GM20000 (cell line): ENCODE results near the gene PRAMEF12.
"Not testable (repeated sequence)": the region's sequence is repeated elsewhere in the genome, so short reads cannot be mapped to it uniquely, and the experiment has no call there.

Experiments used
- DNase-seq: peaks from one replicate; pipeline ENCODE4 v3.0.0; 2012; ENCODE audit warnings: low spot score
- TF ChIP-seq, protein P1 (sequence below): IDR thresholded peaks from 2 replicates; pipeline ENCODE4 v1.5.1; 2012; ENCODE audit warnings: mild to moderate bottlenecking, control low read depth; ENCODE audit errors: extremely low read depth, missing control alignments

PRAMEF12 gene

DNA sequence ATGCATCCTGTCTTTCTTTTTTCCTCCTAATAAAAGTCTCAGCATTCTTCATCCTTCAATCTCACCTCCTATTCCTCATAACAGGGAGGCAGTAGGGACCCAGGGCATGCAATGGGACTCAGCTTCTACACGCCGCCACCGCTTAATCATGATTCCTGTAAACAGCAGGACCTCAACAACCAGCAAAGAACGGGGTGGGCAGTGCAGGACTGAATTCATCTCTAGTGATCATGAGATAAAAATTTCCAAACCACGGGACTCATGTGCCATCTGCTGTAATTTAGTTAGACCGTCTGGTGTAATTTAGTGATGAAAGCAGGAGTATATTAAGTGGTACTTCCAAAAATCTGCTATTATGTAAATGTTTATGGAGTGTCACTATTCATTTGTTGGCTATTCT, 5.4 kb downstream of the PRAMEF12 start:
- TF ChIP-seq, protein P1, sequence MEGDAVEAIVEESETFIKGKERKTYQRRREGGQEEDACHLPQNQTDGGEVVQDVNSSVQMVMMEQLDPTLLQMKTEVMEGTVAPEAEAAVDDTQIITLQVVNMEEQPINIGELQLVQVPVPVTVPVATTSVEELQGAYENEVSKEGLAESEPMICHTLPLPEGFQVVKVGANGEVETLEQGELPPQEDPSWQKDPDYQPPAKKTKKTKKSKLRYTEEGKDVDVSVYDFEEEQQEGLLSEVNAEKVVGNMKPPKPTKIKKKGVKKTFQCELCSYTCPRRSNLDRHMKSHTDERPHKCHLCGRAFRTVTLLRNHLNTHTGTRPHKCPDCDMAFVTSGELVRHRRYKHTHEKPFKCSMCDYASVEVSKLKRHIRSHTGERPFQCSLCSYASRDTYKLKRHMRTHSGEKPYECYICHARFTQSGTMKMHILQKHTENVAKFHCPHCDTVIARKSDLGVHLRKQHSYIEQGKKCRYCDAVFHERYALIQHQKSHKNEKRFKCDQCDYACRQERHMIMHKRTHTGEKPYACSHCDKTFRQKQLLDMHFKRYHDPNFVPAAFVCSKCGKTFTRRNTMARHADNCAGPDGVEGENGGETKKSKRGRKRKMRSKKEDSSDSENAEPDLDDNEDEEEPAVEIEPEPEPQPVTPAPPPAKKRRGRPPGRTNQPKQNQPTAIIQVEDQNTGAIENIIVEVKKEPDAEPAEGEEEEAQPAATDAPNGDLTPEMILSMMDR: no peak
- no peak for DNase-seq

DNA sequence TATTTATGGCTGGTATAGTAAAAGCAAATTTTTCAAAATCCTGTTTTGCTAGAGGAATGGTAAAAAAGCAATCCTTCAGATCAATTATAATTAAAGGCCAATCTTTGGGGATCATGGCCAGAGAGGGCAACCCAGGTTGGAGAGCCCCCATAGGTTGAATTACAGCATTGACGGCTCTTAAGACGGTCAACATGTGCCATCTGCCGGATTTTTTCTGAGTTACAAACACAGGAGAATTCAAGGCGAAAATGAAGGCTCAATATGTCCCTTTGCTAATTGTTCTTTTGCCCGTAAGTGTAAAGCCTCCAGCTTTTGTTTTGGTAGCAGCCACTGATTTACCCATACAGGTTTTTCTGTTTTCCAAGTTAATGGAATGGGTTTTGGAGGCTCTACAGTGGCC, 8.0 kb downstream of the PRAMEF12 start:
- not testable (repeated sequence) for DNase-seq

DNA sequence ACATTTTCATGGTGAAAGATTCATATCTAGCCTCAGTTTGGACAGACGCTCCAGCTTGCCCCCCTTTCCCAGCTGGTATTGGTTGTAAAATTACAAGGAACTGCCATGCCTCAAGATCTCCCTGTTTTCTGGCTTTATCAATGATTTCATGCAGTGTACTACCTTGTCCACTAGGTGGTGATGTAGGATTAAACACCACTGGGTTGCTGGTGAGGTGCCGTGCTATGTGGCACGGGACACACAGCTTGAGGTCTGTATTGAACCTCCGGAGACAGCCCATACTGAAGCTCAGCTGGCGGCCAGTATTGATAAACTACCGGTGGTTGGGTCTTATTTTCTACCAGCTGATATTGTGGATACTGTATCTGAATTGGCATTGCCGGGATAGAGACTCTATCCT, 10.2 kb downstream of the PRAMEF12 start:
- DNase-seq: not testable (repeated sequence)

DNA sequence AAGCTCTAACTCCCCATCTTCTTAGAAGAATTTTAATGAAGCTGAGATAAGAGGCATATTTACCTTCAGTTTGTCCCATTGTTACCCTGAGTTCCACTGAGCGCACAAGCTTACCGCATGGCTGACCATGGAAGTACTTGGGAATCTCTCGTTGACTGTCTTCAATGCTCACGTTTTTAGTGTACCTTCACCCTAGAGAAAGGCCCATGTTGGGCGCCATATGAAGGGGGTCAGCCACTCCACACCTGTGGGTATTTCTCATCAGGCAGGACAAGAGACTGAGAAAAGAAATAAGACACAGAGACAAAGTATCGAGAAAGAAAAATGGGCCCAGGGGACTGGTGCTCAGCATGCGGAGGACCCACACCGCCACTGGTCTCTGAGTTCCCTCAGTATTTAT, 11.2 kb downstream of the PRAMEF12 start:
- DNase-seq: not testable (repeated sequence)

- not testable (repeated sequence) for DNase-seq
Measured at GRCh38 chr1:12791097-12791496, 17.6 kb downstream of the PRAMEF12 start, which contains the start of gene PRAMEF1. PRAMEF1 (plus strand) TSS chr1:12791397; CDS start chr1:12793228, 1,831 bp downstream.

DNA sequence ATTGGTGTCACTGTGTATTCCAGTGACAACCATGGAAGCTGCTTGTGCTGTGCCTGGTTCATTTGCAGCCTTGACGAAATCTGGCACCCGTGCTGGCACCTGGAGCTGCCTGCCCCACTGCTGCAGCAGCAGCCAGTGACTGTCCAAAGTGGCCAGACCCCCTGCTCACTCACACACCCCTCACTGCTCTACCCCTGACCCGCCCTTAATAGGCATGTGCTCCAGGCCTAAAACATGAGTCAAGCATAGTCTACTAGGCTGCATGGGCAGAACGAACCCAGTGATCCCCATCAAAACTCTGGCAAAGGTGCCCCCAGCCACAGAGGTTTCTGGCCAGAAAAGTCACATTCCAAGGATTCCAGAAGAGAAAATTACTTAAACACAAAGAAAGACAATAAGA, 25.4 kb downstream of the PRAMEF12 start:
- TF ChIP-seq, protein P1: no peak
- no peak for DNase-seq

GRCh38 chr1:12799730-12800129, 26.2 kb downstream of the PRAMEF12 start:
- DNase-seq: no peak
- TF ChIP-seq, protein P1: no peak

DNA sequence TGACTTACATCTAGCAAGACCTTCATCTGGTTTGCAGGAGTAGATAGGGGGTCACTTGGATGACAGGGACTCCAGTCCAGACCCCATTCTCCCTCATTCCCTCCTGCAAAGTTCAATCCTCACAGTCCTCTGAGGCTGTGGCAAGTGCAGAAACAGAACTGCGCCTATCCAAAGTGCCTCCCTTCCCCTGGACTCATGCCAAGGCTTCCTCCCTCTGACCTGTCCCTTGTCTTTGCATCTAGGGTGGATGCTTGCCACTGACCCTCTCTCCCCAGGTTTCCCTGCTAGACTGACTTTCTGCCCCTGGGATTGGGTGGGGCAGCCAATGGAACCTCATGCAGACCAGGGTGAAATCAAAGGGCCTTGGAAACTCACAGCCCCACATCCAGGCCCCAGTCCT, 36.4 kb downstream of the PRAMEF12 start:
- DNase-seq: no peak
- TF ChIP-seq, protein P1: no peak

- DNase-seq: no peak
- TF ChIP-seq, protein P1: no peak
Measured at GRCh38 chr1:12810691-12811408, 37.3 kb downstream of the PRAMEF12 start.

DNA sequence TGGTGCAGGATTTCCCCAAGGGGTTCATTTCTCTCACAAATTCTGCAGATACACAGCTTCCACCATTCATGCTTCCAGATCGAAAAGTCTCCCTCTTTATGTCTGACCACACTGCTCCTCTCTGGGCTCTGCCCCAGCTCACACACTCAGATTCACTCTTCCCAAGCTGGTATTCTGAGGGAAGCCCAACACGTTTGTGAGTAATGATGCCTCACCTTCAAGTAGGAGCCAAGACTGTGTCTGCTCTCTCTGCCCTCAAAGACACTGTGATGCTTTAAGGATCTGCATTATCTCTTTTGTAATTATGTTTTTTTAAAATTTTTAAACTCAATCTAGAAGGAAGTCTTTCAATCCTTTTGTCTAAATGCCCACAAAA, 37.9 kb downstream of the PRAMEF12 start:
- TF ChIP-seq, protein P1: no peak
- DNase-seq: no peak

DNA sequence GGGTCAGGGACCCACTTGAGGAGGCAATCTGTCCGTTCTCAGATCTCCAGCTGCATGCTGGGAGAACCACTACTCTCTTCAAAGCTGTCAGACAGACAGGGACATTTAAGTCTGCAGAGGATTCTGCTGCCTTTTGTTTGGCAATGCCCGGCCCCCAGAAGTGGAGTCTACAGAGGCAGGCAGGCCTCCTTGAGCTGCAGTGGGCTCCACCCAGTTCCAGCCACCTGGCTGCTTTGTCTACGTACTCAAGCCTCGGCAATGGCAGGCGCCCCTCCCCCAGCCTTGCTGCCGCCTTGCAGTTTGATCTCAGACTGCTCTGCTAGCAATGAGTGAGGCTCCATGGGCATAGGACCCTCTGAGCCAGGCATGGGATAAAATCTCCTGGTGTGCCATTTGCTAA, 45.5 kb downstream of the PRAMEF12 start:
- DNase-seq: not testable (repeated sequence)
